Breast epithelium (tissue), 3 donors: Measurements from ENCODE around the gene TMEM82.

Experiments
- CTCF ChIP-seq, 3 donors: fragments of 450-650 bp; IDR thresholded peaks; one replicate each; pipeline ENCODE4 v1.5.1; 2016 to 2017; ENCODE audit warnings: antibody characterized with exemption in 3 of 3, mild to moderate bottlenecking in 3 of 3, moderate library complexity in 3 of 3
- POLR2A ChIP-seq: fragments of 450-650 bp; IDR thresholded peaks from one replicate; pipeline ENCODE4 v1.6.1; 2016; ENCODE audit warnings: antibody characterized with exemption, mild to moderate bottlenecking, moderate library complexity

GRCh38 chr1:15736892-15737261, 5.4 kb upstream of the TMEM82 start:
- TF ChIP-seq CTCF (IDR thresholded peaks at IDR 0.05): no peak
- TF ChIP-seq POLR2A: no peak
